Suppressor macrophage treated with lipopolysaccharide for 4 hours (primary cell): ENCODE data around the gene SLC43A1.
A peak's percentile ranks its signal among the peaks of the same experiment; 100 is the strongest.
"Not testable (repeated sequence)": the region's sequence is repeated elsewhere in the genome, so short reads cannot be mapped to it uniquely, and the experiment has no call there.

Experiments
- DNase-seq: peaks from one replicate; pipeline ENCODE4 v3.0.0-alpha.2; 2020

The SLC43A1 gene

DNA sequence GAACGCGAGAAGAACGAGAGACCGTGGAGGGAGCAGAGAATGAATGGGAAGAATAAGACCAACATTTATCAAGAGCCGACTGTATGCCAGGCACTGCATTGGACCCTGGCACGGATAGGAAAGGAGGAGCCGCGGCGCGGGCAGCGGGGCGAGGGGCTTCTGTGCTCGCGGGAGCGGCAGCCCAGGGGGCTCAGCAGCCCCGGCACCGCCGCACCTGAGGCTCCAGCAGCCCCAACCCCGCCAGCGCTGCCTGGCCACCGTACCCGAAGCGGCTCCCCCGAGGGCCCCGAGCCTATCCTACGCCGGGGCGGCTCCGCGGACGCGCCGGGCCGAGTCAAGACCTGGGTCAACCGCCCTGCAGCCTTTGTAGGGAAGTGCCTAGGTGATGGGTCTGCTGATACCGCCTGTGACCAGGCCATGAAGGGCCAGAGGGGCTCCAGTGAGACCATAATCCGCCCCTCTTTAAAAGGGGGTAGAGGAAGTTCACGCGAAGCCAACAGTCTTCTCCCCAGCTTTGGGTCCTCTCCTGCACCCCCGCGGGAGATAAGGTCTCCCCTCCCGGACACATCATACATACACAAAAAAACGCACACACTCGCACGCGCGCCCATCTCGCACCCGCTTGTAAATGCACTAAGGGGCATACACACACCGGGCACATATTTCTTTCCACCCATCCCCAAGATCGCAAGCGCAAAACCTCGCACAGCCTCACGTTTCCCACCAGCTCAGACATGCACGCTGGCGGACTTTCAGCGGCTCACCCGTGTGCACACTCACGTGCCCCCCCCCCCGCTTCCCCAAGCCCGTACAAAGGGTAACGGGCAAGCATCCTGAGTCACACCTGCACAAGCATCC lies 56.1 kb downstream of the SLC43A1 start:
- no peak for DNase-seq

DNA sequence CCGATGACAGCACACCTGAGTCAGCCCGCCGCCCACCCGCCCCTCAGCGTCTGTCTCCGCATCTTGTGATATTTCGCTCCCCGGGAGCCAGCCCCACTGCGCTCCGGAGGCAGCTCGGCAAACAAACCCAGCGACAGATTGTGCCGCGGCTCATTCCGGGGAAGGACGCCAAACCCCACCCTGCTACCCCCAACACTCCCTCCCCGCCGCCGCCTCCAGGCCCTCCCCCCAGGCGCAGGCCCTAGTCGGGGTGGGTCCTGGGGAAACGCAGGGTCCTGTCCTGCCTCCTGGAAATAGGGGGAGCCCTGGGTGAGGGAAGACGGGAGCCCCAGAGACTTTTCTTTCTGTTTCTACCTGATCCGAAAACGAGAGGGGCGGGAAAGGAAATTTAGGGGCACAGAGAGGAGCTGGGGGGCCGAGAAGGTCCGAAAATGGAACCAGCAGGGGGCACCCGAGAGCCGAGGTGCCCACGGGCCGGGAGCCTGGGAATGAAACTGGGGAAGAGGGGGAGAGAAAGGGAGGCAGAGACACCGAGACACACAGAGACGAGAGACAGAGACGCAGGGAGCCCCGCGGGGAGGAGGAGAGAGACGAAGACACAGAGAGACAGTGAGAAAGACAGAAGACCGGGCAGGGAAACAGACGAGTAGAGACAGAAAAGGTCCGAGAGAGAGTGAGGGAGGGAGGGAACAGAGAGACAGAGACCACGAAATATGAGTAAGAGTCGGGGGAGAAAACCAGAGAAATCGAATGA lies 56.9 kb downstream of the SLC43A1 start:
- DNase-seq: peak; percentile 65

DNA sequence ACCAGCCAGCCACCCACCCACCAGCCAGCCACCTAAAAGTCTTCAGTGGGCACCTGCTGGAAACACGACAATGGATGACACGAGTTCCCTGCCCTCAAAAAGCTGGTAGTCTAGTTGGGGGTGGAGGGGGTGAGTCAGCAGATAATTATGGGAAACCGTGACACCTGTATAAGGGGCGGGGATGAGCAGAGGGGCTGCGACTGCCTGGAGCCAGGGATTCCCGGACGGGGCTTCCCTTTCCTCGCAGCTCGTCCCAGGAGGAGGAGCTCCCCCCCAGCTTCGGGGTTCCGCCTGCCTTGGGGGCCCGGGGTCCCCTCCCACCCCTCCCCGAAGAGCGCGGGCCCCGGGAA lies 57.5 kb downstream of the SLC43A1 start:
- DNase-seq: no peak

GRCh38 chr11:57457643-57458023 lies 57.9 kb downstream of the SLC43A1 start:
- no peak for DNase-seq

DNA sequence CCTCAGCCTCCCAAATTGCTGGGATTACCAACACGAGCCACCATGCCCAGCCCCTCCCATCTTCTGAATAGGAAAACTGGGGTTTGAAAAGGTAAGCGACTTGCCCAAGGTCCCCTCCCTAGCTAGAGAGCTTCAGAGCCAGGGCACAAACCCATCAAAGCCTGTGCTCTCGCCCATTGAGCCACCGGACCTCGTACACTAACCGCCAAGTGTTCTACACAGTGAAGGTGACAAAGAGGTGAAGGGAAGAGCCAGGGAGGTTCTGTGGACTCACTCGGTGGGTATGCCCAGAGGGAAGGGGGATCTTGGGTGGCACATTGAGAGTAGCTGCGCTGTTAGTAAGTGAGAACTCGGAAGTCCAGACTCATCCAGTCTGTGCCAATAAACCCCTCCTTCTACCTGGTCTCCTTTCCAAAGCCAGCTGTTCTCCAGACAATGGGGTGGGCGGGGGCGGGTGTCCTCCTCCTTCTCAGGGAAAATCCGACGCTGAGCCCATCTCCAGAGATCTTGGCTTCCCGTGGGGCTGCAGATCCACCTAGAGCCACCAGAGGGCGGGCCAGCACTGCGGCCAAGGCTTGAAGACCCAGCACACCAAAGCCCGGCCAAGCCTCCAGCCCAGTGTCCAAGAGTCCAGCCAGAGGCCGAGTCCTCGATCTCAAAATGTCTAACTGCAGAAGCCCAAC lies 58.4 kb downstream of the SLC43A1 start:
- peak; percentile 93 for DNase-seq

DNA sequence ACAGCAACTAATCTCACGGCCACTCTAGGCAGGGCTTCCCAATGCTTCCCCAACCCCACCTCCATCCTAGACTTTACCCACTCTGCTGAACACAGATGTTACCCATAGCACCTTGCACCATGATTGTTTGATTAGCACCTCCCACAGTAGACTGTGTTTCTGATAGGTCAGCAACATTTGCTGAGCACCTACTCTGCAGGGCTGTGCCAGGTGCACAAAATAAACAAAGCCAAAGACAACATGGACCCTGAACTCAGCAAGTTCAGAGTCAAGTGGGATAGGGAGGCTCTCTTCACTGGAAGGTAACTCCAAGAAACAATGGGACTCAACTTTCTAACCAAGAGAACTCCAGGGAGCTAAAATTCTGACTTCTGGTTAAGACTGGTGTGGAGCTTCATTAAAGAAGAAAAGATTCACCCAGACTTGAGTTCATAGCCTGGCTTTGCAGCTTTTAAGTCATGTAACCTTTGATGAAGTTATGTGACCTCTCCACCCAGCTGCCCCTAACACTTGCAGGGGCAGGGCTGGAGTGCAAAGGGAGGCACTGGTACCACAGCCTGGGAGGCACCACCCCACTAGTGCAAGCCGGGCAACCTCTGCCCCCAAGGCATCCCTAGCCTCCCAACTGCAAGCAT lies 61.8 kb downstream of the SLC43A1 start:
- DNase-seq: no peak

DNA sequence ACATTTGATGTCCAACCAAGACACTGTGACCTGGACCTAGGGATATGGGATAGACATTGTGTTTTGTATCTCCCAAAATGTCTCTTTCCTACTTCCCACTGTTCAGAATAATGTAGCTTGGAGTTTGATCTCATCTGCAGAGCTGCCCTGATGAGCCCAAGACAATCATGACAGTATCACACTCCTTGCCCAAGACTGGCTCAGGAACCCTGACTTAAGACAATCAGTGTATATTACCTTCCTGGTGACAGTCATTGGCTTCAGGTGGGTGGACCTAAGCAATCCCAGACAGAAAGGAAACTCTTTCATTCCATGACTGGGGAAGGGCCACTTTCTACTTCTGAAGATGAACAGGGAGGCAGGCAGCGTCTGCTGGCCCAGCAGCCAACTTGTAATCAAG lies 69.4 kb downstream of the SLC43A1 start:
- no peak for DNase-seq

- not testable (repeated sequence) for DNase-seq
These were observed 70.4 kb downstream of the SLC43A1 start for GRCh38 chr11:57445122-57445394.

- peak; percentile 78 for DNase-seq
These were observed 71.0 kb downstream of the SLC43A1 start for GRCh38 chr11:57444362-57445121.

DNA sequence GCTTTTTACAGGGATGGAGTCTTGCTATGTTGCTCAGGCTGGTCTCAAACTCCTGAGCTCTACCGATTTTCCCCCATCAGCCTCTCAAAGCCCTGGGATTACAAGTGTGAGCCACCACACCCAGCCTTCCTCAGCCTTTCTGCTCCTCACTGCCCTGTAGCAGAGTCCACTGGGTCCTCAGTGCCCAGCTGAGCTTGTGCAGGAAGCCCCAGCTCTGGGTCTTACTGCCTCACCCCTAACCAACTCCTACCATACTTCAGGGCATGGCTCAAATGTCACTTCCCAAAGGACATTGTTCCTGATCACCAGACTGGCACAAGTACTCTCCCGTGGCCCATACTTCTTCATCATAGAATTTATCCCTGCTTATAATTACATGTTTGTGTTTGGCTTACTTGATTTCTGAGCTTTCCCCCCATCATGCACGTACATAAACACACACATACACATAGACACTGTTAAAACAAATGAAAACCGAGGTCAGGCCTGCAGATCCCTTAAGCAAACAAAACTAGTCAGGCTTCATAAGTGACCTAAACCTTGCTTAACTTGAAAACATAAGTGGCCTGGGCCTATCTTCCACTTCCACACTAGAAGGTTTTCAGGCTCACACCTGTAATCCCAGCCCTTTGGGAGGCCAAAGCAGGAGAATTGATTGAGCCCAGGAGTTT lies 74.6 kb downstream of the SLC43A1 start:
- no peak for DNase-seq

- no peak for DNase-seq
These were observed 75.7 kb downstream of the SLC43A1 start for GRCh38 chr11:57439786-57440185.

GRCh38 chr11:57438345-57439285 lies 76.9 kb downstream of the SLC43A1 start:
- no peak for DNase-seq

GRCh38 chr11:57436031-57436430 lies 79.5 kb downstream of the SLC43A1 start:
- no peak for DNase-seq

DNA sequence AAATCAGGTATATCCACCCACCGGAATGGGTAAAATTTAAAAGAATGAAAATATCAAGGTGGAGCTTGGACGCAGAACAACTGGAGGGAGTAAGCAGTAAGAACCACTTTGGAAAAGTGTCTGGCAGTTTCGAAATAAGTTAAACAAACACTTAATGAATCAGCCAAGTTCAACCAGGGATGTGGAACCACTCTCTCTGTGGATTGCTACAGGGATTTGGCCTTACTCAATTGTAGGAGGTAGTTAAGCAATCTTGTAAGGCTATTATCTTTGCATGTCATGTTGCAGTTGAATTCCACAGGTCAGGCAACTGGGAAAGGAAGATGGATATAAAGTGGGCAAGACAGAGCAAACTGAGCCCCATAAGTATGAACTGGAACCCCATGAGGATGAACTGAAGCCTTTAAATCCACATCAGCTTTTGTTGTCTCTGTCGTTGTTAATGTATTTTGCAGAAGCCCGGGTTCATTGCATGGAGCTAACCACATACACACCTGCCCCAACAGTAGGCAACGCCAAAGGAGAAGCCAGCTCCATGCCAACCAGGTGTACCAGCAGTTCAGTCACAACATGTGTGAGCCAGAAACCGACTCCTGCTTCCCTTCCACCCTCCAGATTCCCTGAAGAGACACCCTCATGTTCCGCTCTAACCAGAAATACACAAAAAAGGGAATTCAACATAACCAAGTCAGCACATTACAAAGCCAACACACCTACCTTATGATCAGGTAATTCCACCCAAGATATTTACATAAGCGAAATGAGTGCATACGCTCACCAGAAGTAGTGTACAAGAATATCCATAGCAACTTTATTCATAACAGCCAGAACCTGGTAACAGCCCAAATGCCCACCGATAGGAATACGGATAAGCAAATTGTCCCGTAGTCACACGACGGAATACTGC lies 80.6 kb downstream of the SLC43A1 start:
- DNase-seq: peak; percentile 93
